HepG2 (cell line): Measurements from ENCODE around the gene KAZALD1. TPM values are rescaled to one million over a fixed set of nuclear protein-coding genes. Genes with fewer than 3 reads are reported as not detected.

ENCODE experiments used
- ATF1 ChIP-seq: IDR thresholded peaks from 2 replicates; pipeline ENCODE4 v1.6.1; 2016; ENCODE audit warnings: mild to moderate bottlenecking, control low read depth
- ESRRA ChIP-seq: sonication (generic); formaldehyde crosslinking; IDR thresholded peaks from 2 replicates; pipeline ENCODE4 v1.5.1; 2020; ENCODE audit warnings: mild to moderate bottlenecking, low read depth, missing genetic modification reagents
- GLMP ChIP-seq: sonication (generic); formaldehyde crosslinking; IDR thresholded peaks from 2 replicates; pipeline ENCODE4 v1.9.0; 2021; ENCODE audit warnings: missing genetic modification reagents, mild to moderate bottlenecking, borderline replicate concordance
- HMG20B ChIP-seq: conservative IDR thresholded peaks from 2 replicates; pipeline ENCODE4 v1.6.1; 2016; ENCODE audit warnings: missing genetic modification reagents, missing compliant biosample characterization
- HNRNPL ChIP-seq: fragments of 200-400 bp; formaldehyde crosslinking; IDR thresholded peaks from 2 replicates; pipeline ENCODE4 v1.6.1; 2017; ENCODE audit warnings: mild to moderate bottlenecking, low read depth, low read length
- KLF16 ChIP-seq, 2 experiments: sonication (generic) in 1 of 2; formaldehyde crosslinking in 1 of 2; IDR thresholded peaks; 2 replicates each; pipeline versions ENCODE4 v1.6.1 to v1.8.0; 2016 to 2023; ENCODE audit warnings: missing genetic modification reagents in 2 of 2, missing compliant biosample characterization in 1 of 2
- NRL ChIP-seq: sonication (generic); formaldehyde crosslinking; IDR thresholded peaks from 2 replicates; pipeline ENCODE4 v1.5.0; 2020; ENCODE audit warnings: missing genetic modification reagents, mild to moderate bottlenecking, moderate library complexity, borderline replicate concordance
- PCBP1 ChIP-seq: fragments of 200-400 bp; formaldehyde crosslinking; IDR thresholded peaks from 2 replicates; pipeline ENCODE4 v1.6.1; 2017; ENCODE audit warnings: mild to moderate bottlenecking, low read depth, low read length, borderline replicate concordance
- POGZ ChIP-seq: sonication (generic); formaldehyde crosslinking; IDR thresholded peaks from 2 replicates; pipeline ENCODE4 v1.4.0; 2020; ENCODE audit warnings: mild to moderate bottlenecking, missing genetic modification reagents
- RARA ChIP-seq: IDR thresholded peaks from 2 replicates; pipeline ENCODE4 v1.6.1; 2016; ENCODE audit warnings: missing genetic modification reagents, missing compliant biosample characterization
- ZBTB34 ChIP-seq: sonication (generic); formaldehyde crosslinking; IDR thresholded peaks from 2 replicates; pipeline ENCODE4 v1.8.0; 2022; ENCODE audit warnings: mild to moderate bottlenecking, missing genetic modification reagents
- ZFP82 ChIP-seq: sonication (generic); formaldehyde crosslinking; IDR thresholded peaks from 2 replicates; pipeline ENCODE4 v1.5.1; 2020; ENCODE audit warnings: mild to moderate bottlenecking, missing genetic modification reagents, borderline replicate concordance
- ZNF280D ChIP-seq: sonication (generic); formaldehyde crosslinking; IDR thresholded peaks from 2 replicates; pipeline ENCODE4 v1.5.1; 2020; ENCODE audit warnings: mild to moderate bottlenecking, missing genetic modification reagents
- polyA plus RNA-seq, 8 experiments: library from polyadenylated mRNA; depleted of rRNA in 3 of 8; stranded (reverse) in 7 of 8; unstranded in 1 of 8; fragments of >200 nt; fragmentation: Illumina TruSeq in 4 of 8; extraction: Trizol in 4 of 8; gene quantifications; 2 replicates each; pipeline versions ENCODE4 v1.2.1 to v1.2.3, GENCODE V29; 2011 to 2016; ENCODE audit warnings: low read depth in 4 of 8, missing spikeins in 1 of 8, mixed read lengths in 1 of 8; ENCODE audit not compliant: insufficient read depth in 1 of 8
- total RNA-seq, 5 experiments: library from RNA; depleted of rRNA; stranded (reverse); fragments of >200 nt; fragmentation: Illumina TruSeq; extraction: Trizol; gene quantifications; 2 replicates each; pipeline ENCODE4 v1.2.3, GENCODE V29; 2016; ENCODE audit warnings: low read depth in 1 of 5
- TF ChIP-seq, protein P1 (sequence below): sonication (generic); formaldehyde crosslinking; IDR thresholded peaks from 2 replicates; pipeline ENCODE4 v1.5.1; 2020; ENCODE audit warnings: mild to moderate bottlenecking, moderate library complexity, missing genetic modification reagents
- TF ChIP-seq, protein P2 (sequence below): sonication (generic); formaldehyde crosslinking; IDR thresholded peaks from 2 replicates; pipeline ENCODE4 v1.5.0; 2020; ENCODE audit warnings: mild to moderate bottlenecking, missing genetic modification reagents
- TF ChIP-seq, protein P3 (sequence below): IDR thresholded peaks from 2 replicates; pipeline ENCODE4 v1.6.1; 2016; ENCODE audit warnings: mild to moderate bottlenecking

KAZALD1 gene
- total and polyA plus RNA-seq, 2 of the 13 experiments (the other 11 are each of a cell fraction or from before 2014, with no cell fraction given) = 16.7 to 27.7 TPM

- TF ChIP-seq ZFP82 (CRISPR knock-in tag) = peak; percentile 96; the same call in 1 of the 2 replicates
- no peak for TF ChIP-seq HNRNPL
- no peak; the same call in 1 of the 2 replicates for TF ChIP-seq HMG20B (CRISPR knock-in tag)
- TF ChIP-seq NRL (CRISPR knock-in tag) = peak; percentile 51
- TF ChIP-seq ESRRA (CRISPR knock-in tag) = 0 out of 2 replicates have a peak, but pooled peaks have one; percentile 56
- TF ChIP-seq, protein P1, sequence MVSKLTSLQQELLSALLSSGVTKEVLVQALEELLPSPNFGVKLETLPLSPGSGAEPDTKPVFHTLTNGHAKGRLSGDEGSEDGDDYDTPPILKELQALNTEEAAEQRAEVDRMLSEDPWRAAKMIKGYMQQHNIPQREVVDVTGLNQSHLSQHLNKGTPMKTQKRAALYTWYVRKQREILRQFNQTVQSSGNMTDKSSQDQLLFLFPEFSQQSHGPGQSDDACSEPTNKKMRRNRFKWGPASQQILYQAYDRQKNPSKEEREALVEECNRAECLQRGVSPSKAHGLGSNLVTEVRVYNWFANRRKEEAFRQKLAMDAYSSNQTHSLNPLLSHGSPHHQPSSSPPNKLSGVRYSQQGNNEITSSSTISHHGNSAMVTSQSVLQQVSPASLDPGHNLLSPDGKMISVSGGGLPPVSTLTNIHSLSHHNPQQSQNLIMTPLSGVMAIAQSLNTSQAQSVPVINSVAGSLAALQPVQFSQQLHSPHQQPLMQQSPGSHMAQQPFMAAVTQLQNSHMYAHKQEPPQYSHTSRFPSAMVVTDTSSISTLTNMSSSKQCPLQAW (CRISPR knock-in tag) = no peak; the same call in none of the 2 replicates
- TF ChIP-seq, protein P2, sequence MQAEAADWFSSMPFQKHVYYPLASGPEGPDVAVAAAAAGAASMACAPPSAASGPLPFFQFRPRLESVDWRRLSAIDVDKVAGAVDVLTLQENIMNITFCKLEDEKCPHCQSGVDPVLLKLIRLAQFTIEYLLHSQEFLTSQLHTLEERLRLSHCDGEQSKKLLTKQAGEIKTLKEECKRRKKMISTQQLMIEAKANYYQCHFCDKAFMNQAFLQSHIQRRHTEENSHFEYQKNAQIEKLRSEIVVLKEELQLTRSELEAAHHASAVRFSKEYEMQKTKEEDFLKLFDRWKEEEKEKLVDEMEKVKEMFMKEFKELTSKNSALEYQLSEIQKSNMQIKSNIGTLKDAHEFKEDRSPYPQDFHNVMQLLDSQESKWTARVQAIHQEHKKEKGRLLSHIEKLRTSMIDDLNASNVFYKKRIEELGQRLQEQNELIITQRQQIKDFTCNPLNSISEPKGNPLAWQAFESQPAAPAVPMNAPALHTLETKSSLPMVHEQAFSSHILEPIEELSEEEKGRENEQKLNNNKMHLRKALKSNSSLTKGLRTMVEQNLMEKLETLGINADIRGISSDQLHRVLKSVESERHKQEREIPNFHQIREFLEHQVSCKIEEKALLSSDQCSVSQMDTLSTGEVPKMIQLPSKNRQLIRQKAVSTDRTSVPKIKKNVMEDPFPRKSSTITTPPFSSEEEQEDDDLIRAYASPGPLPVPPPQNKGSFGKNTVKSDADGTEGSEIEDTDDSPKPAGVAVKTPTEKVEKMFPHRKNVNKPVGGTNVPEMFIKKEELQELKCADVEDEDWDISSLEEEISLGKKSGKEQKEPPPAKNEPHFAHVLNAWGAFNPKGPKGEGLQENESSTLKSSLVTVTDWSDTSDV = 0 out of 2 replicates have a peak, but pooled peaks have one; percentile 50
- TF ChIP-seq ZBTB34 (CRISPR knock-in tag) = 0 out of 2 replicates have a peak, but pooled peaks have one; percentile 60
- peak in 1 of 2 experiments; percentile 69; a peak in 2 of 4 replicates for TF ChIP-seq KLF16 (CRISPR knock-in tag; IDR thresholded peaks at IDR 0.05)
- no peak for TF ChIP-seq GLMP
- peak; percentile 9; the same call in 1 of the 2 replicates for TF ChIP-seq POGZ
- TF ChIP-seq, protein P3, sequence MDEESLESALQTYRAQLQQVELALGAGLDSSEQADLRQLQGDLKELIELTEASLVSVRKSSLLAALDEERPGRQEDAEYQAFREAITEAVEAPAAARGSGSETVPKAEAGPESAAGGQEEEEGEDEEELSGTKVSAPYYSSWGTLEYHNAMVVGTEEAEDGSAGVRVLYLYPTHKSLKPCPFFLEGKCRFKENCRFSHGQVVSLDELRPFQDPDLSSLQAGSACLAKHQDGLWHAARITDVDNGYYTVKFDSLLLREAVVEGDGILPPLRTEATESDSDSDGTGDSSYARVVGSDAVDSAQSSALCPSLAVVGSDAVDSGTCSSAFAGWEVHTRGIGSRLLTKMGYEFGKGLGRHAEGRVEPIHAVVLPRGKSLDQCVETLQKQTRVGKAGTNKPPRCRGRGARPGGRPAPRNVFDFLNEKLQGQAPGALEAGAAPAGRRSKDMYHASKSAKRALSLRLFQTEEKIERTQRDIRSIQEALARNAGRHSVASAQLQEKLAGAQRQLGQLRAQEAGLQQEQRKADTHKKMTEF (CRISPR knock-in tag) = peak; percentile 97
- peak; percentile 43; the same call in 1 of the 2 replicates for TF ChIP-seq RARA
- TF ChIP-seq ATF1 = no peak
- TF ChIP-seq ZNF280D (CRISPR knock-in tag) = no peak
- TF ChIP-seq PCBP1 = no peak
Observed at GRCh38 chr10:101060951-101061623, 702 bp upstream of the KAZALD1 start (continued).
